NCI-H526 treated with DMSO at 0.1 percent for 48 hours (cell line): ENCODE results near the gene CALD1.

Experiments
- DNase-seq: peaks from one replicate; lab custom pipeline; 2025; lab: John Stamatoyannopoulos, UW

Gene CALD1

GRCh38 chr7:134926396-134926795, 147.0 kb downstream of the CALD1 start:
- DNase-seq = no peak

GRCh38 chr7:134927076-134927475, 147.6 kb downstream of the CALD1 start:
- DNase-seq = no peak

GRCh38 chr7:134927723-134928122, 148.3 kb downstream of the CALD1 start:
- DNase-seq = no peak

GRCh38 chr7:134928554-134928953, 149.1 kb downstream of the CALD1 start:
- no peak for DNase-seq

GRCh38 chr7:134931487-134931886, 152.1 kb downstream of the CALD1 start:
- DNase-seq = no peak

- DNase-seq = no peak
Measured at GRCh38 chr7:134932707-134933370, 153.4 kb downstream of the CALD1 start.

GRCh38 chr7:134933460-134934068, 154.1 kb downstream of the CALD1 start:
- DNase-seq = no peak

GRCh38 chr7:134935701-134936100, 156.3 kb downstream of the CALD1 start:
- DNase-seq = no peak

- no peak for DNase-seq
Measured at GRCh38 chr7:134936893-134937510, 157.6 kb downstream of the CALD1 start.

- no peak for DNase-seq
Measured at GRCh38 chr7:134938141-134938540, 158.7 kb downstream of the CALD1 start.

GRCh38 chr7:134939136-134939535, 159.7 kb downstream of the CALD1 start:
- no peak for DNase-seq

- no peak for DNase-seq
Measured at GRCh38 chr7:134940729-134941128, 161.3 kb downstream of the CALD1 start.

- no peak for DNase-seq
Measured at GRCh38 chr7:134941185-134941900, 161.9 kb downstream of the CALD1 start.

GRCh38 chr7:134941952-134942351, 162.5 kb downstream of the CALD1 start:
- DNase-seq = no peak

GRCh38 chr7:134942690-134943466, 163.4 kb downstream of the CALD1 start:
- no peak for DNase-seq

GRCh38 chr7:134943785-134944400, 164.5 kb downstream of the CALD1 start:
- peak; percentile 54 for DNase-seq

GRCh38 chr7:134945691-134946090, 166.3 kb downstream of the CALD1 start:
- DNase-seq = no peak

- DNase-seq = no peak
Measured at GRCh38 chr7:134946260-134946659, 166.8 kb downstream of the CALD1 start.

- DNase-seq = no peak
Measured at GRCh38 chr7:134947329-134947728, 167.9 kb downstream of the CALD1 start.

- no peak for DNase-seq
Measured at GRCh38 chr7:134947831-134948230, 168.4 kb downstream of the CALD1 start.

GRCh38 chr7:134948246-134948645, 168.8 kb downstream of the CALD1 start:
- DNase-seq = no peak

GRCh38 chr7:134948736-134949135, 169.3 kb downstream of the CALD1 start:
- DNase-seq = no peak
